Femur (tissue), 1 donor: ENCODE measurements around the gene DAB2IP.

Source experiments
- DNase-seq: peaks from one replicate; pipeline ENCODE4 v3.0.0-alpha.2; 2017

DAB2IP gene

GRCh38 chr9:121666294-121666693 lies 14.9 kb downstream of the DAB2IP start:
- no peak for DNase-seq

GRCh38 chr9:121667214-121667613 lies 15.8 kb downstream of the DAB2IP start:
- DNase-seq = no peak

DNA sequence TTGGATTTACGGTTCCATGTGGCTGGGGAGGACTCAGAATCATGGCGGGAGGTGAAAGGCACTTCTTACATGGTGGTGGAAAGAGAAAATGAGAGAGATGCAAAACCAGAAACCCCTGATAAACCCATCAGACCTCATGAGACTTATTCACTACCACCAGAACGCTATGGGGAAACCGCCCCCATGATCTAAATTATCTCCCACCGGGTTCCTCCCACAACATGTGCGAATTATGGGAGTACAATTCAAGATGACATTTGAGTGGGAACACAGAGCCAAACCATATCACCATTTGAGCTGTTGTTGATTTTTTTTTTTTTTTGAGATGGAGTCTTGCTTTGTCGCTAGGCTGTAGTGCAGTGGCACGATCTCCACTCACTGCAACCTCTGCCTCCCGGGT lies 16.5 kb downstream of the DAB2IP start:
- DNase-seq = no peak

- no peak for DNase-seq
Measured at GRCh38 chr9:121670431-121670830, 19.0 kb downstream of the DAB2IP start.

- DNase-seq = no peak
Measured at GRCh38 chr9:121671612-121672155, 20.2 kb downstream of the DAB2IP start.

GRCh38 chr9:121672213-121672612 lies 20.8 kb downstream of the DAB2IP start:
- DNase-seq = no peak

DNA sequence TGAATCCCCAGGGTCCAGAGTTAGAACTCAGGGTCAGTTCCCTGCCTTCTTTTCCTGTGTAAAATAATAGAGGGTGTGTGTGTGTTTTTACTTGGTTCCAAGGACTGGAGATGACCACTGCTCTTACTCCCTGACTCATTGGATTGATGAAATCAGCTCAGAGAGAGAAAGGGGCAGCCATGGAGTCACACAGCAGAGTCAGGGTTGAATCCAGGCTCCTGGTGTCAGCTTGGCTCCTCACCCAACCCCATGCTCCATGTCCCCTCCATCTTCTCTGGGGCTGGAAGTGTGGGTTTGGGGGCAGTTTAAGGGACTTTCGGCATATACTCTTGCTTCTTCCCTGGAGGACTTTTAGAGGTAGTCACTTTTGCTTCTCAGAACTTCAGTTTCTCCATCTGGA lies 21.6 kb downstream of the DAB2IP start:
- DNase-seq = no peak

- DNase-seq = no peak
Measured at GRCh38 chr9:121673576-121673975, 22.1 kb downstream of the DAB2IP start.

- no peak for DNase-seq
Measured at GRCh38 chr9:121674017-121674416, 22.6 kb downstream of the DAB2IP start.

DNA sequence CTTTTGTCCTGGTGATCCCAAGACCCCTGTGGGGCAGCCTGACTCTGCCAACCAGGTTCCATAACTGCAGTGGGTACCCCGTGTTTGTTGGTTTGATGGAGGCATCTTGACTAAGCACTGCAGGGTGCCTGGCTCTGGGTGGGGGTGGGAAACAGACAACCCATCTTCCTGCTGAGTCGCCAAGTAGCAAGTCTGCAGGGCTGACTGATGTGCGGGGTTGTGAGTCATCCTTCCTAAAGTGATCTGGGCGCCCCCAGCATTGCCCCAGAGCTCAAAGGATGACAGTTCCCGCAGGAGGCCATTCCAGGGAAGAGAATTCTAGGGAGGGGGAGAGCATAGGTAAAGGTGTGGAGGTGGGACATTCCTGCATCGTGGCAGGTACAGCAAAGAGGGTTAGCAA lies 23.5 kb downstream of the DAB2IP start:
- DNase-seq = no peak

DNA sequence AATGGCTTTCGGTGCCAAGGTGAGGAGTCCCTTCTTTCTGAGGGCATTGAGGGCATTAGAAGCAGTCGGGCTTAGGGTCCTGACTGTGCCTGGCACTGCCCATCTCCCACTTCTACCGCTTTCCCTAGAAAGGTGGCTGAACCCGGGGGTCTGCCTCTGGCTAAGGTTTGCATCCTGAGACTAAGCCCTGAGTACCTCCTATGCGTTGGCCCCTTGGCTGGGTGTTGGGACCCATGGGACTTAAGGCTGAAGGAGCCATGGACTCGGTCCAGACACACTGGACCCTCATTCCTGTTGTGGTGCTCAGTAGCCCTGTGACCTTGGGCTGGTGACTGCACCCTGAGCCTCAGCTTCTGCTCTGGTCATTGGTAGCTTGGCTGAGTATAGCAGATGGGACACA lies 23.9 kb downstream of the DAB2IP start:
- no peak for DNase-seq

DNA sequence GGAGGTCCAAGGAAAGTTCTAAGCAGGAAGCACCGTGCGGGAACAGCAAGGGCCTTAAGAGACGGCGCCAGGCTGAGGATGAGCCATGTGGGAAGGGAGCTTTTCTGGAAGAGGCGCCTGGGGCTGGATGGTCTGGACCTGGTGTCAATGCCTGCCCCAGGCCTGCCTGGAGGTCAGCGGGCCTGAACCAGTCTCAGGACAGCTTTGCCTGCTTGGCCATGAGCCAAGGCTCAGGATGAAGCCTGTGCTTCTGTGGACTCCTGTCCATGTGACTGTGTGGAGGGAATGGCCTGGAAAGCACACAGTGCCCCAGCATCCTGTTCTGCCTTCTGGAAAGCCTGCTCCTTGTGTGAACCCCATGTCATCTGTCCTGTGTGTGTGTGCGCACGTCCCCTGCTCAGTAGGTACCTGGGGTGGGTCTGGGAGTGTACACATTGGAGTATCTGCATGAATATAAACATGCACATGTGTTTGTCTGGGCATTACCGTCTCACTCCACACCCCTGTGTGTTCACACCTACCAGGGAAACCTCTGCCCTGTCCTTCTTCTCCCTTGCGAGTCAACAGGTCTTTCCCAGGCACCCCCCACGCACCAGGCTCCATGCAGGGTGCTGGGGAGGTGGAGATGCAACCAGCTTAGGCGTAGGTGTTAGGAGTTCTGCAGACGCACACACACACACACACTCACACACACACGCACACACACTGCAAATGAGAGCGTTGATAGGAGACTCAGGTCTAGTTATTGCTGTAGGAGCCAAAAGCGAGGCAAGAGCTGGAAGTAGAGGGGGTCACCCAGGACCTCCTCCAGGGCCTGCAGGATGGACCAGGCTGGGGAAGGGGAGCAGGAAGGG lies 24.8 kb downstream of the DAB2IP start:
- DNase-seq = no peak

GRCh38 chr9:121676926-121677325 lies 25.5 kb downstream of the DAB2IP start:
- DNase-seq = peak; percentile 51

GRCh38 chr9:121678501-121679022 lies 27.1 kb downstream of the DAB2IP start:
- no peak for DNase-seq

DNA sequence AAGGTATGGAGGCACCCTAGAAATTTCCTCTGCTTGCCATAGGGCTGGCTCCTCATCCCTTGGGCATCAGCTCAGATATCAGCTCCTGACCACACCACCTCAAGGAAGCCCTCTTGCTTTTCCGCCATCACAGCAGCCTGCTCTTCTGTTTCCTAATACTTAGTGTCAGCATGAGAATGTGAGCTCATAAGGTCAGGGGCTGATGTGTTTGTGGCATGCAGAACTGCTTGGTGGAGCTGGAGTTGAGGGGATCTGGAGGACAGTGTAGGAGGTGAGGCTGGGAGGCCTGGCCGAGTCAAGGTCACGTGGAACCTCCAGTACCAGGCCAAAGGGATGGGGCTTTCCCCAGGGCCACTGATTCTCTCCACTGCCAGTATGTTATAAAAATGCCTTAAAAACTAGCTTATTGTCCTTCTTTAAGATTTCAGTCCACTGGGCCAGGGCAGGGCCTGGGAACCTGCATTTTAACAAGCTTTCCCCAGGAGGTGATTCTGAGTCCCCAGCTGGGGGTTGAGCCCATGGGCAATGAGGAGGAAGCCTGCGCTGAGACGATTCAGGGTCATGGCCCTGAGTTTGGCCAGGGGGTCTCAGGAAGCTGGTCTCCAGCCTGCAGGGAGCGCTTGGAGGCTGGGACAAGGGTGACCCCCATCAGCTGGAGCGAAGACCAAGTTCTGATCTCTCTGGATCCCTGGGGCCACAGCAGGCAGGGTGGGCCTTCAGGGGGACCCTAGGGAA lies 28.6 kb downstream of the DAB2IP start:
- no peak for DNase-seq

DNA sequence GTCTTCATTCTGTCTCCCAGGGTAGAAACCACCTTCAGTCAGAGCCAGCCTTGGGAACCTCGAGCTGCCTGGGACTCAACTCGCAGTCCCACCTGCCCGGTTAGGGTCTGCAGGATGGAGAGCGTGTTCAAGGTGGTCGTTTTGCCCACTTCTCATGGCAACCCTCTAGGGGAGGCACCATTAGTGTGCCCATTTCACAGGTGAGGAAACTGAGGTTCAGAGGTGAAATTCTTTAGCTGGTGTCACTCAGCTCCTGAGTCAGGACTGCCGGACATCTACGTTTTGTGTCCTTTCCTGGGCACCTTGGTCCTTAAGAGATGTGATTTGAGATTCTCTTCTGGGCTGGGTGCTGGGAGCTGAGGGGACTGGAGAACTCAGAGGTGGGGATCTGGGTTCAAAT lies 30.0 kb downstream of the DAB2IP start:
- DNase-seq = no peak

- no peak for DNase-seq
Measured at GRCh38 chr9:121682201-121682600, 30.8 kb downstream of the DAB2IP start.

- DNase-seq = no peak
Measured at GRCh38 chr9:121682926-121683515, 31.6 kb downstream of the DAB2IP start.

DNA sequence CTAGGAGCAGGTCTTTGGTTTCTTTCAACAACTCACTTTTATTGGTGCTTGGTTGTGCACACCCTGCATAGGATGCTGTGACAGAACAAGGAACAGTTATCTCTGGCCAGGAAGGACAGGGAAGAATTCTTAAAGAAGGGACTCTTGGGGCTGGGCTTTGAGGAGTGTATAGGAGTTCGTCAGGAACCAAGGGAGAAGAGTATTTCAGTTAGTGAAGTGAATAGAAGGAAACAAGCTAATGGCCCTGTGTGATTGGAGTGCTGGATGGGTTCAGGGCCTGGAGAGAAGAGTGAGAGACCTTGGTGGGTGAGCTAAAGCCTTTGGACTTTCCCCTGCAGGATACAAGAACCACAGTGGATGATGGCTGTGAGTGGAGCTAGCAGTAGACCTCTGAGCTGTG lies 32.2 kb downstream of the DAB2IP start:
- DNase-seq = no peak

- no peak for DNase-seq
Measured at GRCh38 chr9:121684381-121685145, 33.1 kb downstream of the DAB2IP start.

- no peak for DNase-seq
Measured at GRCh38 chr9:121685146-121685794, 33.8 kb downstream of the DAB2IP start.

GRCh38 chr9:121685795-121686377 lies 34.5 kb downstream of the DAB2IP start:
- no peak for DNase-seq
